Measurements from ENCODE around the gene KNDC1.
"Not testable (repeated sequence)": the region's sequence is repeated elsewhere in the genome, so short reads cannot be mapped to it uniquely, and the experiment has no call there.

The KNDC1 gene

GRCh38 chr10:133264461-133264860 lies 104.4 kb downstream of the KNDC1 start:
- Histone ChIP-seq H4K20me1 (ENCODE audit: insufficient read depth, low read length) (no peaks in the 10 kb centered on the region), H3K4me2 (ENCODE audit: low read length) (no peak overlapping the region)

DNA sequence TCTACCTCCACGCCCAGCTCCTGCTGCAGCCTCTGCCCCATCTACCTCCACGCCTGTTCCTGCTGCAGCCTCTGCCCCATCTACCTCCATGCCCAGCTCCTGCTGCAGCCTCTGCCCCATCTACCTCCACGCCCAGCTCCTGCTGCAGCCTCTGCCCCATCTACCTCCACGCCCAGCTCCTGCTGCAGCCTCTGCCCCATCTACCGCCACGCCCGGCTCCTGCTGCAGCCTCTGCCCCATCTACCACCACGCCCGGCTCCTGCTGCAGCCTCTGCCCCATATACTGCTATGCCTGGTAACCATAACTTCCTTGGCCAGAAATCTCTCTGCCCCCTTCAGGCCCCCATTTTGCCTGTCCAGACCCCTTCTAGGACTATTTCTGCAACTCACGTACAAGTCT lies 105.0 kb downstream of the KNDC1 start:
- H3K79me2 ChIP-seq (ENCODE audit: insufficient read depth, low read length); H3K9ac ChIP-seq (ENCODE audit: low read length); H3K4me3 ChIP-seq (ENCODE audit: low read depth, low read length, poor library complexity, severe bottlenecking); H3F3A ChIP-seq (ENCODE audit: insufficient read depth, low read length); H2AFZ ChIP-seq (ENCODE audit: low read length); H3K36me3 ChIP-seq (ENCODE audit: insufficient read depth, low read length); H3K27ac ChIP-seq (ENCODE audit: low read depth, low read length, poor library complexity, severe bottlenecking); H3K9me3 ChIP-seq (ENCODE audit: low read length); H3K4me2 ChIP-seq (ENCODE audit: low read length); H4K20me1 ChIP-seq (ENCODE audit: insufficient read depth, low read length); H3K9me2 ChIP-seq (ENCODE audit: low read depth, low read length); H3K4me1 ChIP-seq (ENCODE audit: insufficient read depth, low read length, severe bottlenecking): not testable (repeated sequence)
- H3K27me3 ChIP-seq (ENCODE audit: insufficient read depth, low read length) = peaks cover 12% of the 10 kb centered on the region

More at GRCh38 chr10:133264461-133264860, 104.4 kb downstream of the KNDC1 start:
- no peak overlapping the region for H3K27ac ChIP-seq (ENCODE audit: low read depth, low read length, poor library complexity, severe bottlenecking)
- H3K4me3 ChIP-seq (ENCODE audit: low read depth, low read length, poor library complexity, severe bottlenecking) = no peak overlapping the region
- no peaks in the 10 kb centered on the region for H3K36me3 ChIP-seq (ENCODE audit: insufficient read depth, low read length)
- H3K27me3 ChIP-seq (ENCODE audit: insufficient read depth, low read length) = peaks cover 12% of the 10 kb centered on the region
- TF ChIP-seq EZH2 (IDR thresholded peaks at IDR 0.05; ENCODE audit: borderline replicate concordance, low read length) (no peak), CTCF (IDR thresholded peaks at IDR 0.05; ENCODE audit: low read length) (no peak)
- no peaks in the 10 kb centered on the region for H3F3A ChIP-seq (ENCODE audit: insufficient read depth, low read length)
- no peak overlapping the region for H2AFZ ChIP-seq (ENCODE audit: low read length)
- H3K79me2 ChIP-seq (ENCODE audit: insufficient read depth, low read length) = no peaks in the 10 kb centered on the region
- no peaks in the 10 kb centered on the region for H3K9me3 ChIP-seq (ENCODE audit: low read length)
- no peaks in the 10 kb centered on the region for H3K9me2 ChIP-seq (ENCODE audit: low read depth, low read length)
- H3K4me1 ChIP-seq (ENCODE audit: insufficient read depth, low read length, severe bottlenecking) = peaks cover 9% of the 10 kb centered on the region
- no peak overlapping the region for H3K9ac ChIP-seq (ENCODE audit: low read length)

- Histone ChIP-seq H3K9me2 (ENCODE audit: low read depth, low read length) (no peaks in the 10 kb centered on the region), H3F3A (ENCODE audit: insufficient read depth, low read length) (no peaks in the 10 kb centered on the region), H4K20me1 (ENCODE audit: insufficient read depth, low read length) (no peaks in the 10 kb centered on the region), H3K4me3 (ENCODE audit: low read depth, low read length, poor library complexity, severe bottlenecking) (no peak overlapping the region), H2AFZ (ENCODE audit: low read length) (no peak overlapping the region), H3K27me3 (ENCODE audit: insufficient read depth, low read length) (peaks cover 12% of the 10 kb centered on the region), H3K4me1 (ENCODE audit: insufficient read depth, low read length, severe bottlenecking) (peaks cover 5% of the 10 kb centered on the region), H3K27ac (ENCODE audit: low read depth, low read length, poor library complexity, severe bottlenecking) (no peak overlapping the region), H3K9ac (ENCODE audit: low read length) (no peak overlapping the region), H3K79me2 (ENCODE audit: insufficient read depth, low read length) (no peaks in the 10 kb centered on the region), H3K9me3 (ENCODE audit: low read length) (no peaks in the 10 kb centered on the region), H3K4me2 (ENCODE audit: low read length) (no peak overlapping the region), H3K36me3 (ENCODE audit: insufficient read depth, low read length) (no peaks in the 10 kb centered on the region)
- TF ChIP-seq EZH2 (IDR thresholded peaks at IDR 0.05; ENCODE audit: borderline replicate concordance, low read length) (no peak), CTCF (IDR thresholded peaks at IDR 0.05; ENCODE audit: low read length) (no peak)
These were observed 106.2 kb downstream of the KNDC1 start for GRCh38 chr10:133266056-133266795.

DNA sequence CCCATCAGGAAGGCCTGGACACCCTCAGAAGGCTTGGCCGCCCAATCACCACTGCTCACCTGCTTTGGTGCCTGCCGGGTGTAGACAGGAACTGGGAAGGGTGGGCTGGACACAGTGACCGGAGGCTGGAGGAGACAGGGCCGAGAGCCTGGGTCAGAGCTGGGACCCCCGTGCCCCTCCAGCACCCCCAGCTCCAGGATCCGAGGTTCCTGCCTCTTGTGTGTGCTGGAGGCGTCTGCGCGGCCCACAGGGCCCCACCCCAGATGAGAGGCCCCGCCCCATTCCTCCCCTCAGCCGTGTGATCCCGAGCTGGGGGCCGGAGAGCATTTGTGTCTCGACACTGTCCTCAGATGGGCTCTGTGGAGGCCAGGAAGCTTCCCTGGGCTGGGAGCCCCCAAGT lies 107.3 kb downstream of the KNDC1 start:
- no peak for TF ChIP-seq CTCF (IDR thresholded peaks at IDR 0.05; ENCODE audit: low read length)
- no peak for TF ChIP-seq EZH2 (IDR thresholded peaks at IDR 0.05; ENCODE audit: borderline replicate concordance, low read length)
- Histone ChIP-seq H3K4me2 (ENCODE audit: low read length) (no peak overlapping the region), H3K9ac (ENCODE audit: low read length) (no peak overlapping the region), H3K36me3 (ENCODE audit: insufficient read depth, low read length) (no peaks in the 10 kb centered on the region), H4K20me1 (ENCODE audit: insufficient read depth, low read length) (no peaks in the 10 kb centered on the region), H3K4me1 (ENCODE audit: insufficient read depth, low read length, severe bottlenecking) (peaks cover under 1% of the 10 kb centered on the region), H3K27ac (ENCODE audit: low read depth, low read length, poor library complexity, severe bottlenecking) (no peak overlapping the region), H3F3A (ENCODE audit: insufficient read depth, low read length) (no peaks in the 10 kb centered on the region), H3K9me3 (ENCODE audit: low read length) (no peaks in the 10 kb centered on the region), H3K4me3 (ENCODE audit: low read depth, low read length, poor library complexity, severe bottlenecking) (no peak overlapping the region), H3K27me3 (ENCODE audit: insufficient read depth, low read length) (peaks cover 12% of the 10 kb centered on the region), H3K9me2 (ENCODE audit: low read depth, low read length) (no peaks in the 10 kb centered on the region), H3K79me2 (ENCODE audit: insufficient read depth, low read length) (no peaks in the 10 kb centered on the region), H2AFZ (ENCODE audit: low read length) (no peak overlapping the region)
